NCI-H2171 (cell line): ENCODE measurements around the gene FLNA.

Experiments
- DNase-seq: peaks from one replicate; lab custom pipeline; 2025; lab: John Stamatoyannopoulos, UW

The FLNA gene

GRCh38 chrX:154334496-154334895, 39.9 kb downstream of the FLNA start:
- DNase-seq: no peak

DNA sequence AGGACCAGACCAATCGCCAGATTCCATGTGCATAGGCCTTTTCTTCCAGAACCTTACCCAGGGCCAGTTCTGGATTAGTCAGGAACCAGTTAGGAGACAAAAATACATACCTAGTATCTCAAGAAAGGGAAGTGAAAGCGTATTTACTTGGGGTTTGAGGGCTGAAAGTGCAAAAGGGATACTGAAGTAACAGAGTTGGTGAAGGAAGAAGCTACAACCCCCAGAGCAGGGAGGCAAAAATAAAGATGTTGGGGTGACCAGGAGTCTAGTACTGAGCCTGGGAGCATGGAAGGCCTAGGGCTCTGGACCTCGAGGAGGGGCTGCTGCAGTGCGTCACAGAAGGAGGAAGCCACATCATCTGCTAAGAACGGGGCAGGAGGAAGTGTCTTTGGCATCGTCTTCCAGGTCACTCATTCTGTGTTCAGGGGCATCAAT, 40.6 kb downstream of the FLNA start:
- no peak for DNase-seq

DNA sequence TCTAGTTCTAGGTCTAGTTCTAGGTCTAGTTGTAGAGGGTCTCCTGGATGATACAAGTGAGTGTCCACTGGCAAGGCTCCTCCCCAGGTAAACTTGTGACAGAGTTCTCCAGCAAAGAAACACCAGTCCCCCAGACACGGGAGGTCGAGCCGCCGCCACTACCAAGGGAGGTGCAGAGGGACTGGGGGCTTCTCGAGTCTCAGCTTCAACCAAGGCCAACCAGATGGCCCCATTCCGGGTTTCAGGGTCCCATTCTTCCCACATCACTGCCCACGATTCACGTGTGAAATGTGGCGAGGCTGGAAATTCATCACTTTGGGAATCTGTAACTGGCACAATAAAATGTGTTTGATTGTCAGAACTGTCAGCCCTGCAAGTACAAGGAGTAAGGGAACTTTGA, 41.3 kb downstream of the FLNA start:
- no peak for DNase-seq

GRCh38 chrX:154332561-154332960, 41.9 kb downstream of the FLNA start:
- DNase-seq: no peak

- no peak for DNase-seq
Observed at GRCh38 chrX:154329294-154329693, 45.1 kb downstream of the FLNA start.

- no peak for DNase-seq
Observed at GRCh38 chrX:154328646-154329045, 45.8 kb downstream of the FLNA start.

DNA sequence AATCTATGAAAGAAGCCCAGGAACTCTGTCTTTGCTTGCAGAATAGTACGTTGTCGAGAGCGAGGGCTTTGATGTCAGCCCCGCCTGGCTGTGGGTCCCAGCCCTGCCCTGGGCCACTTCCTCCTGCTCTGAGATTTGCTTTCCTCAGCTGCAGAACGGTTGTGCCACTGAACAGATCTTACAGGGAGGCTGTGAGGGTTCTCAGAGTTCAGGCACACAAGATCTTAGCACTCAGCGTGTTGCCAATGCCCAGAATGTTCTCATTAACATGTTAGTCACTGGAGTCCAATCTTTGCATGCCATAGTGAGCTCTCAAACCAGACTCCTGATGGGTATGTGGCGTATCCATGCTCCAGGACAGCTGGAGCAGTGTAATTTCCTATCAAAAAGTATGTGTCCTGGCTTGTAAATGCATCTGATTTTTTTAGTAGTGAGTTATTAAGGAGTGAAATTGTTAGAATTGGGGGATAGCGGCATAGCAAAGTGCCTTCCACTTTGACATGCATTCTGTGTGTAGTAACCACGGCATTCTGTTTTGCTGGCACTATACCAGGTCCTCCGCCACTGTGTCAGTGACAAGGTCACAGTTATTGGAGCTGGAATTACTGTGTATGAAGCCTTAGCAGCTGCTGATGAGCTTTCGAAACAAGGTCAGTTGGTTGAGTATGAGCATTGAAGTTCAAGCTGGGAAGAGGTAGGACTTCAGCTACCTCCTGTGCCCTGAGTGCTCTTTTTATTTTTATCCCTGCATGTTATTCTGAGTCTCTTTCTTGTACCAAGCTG, 47.2 kb downstream of the FLNA start:
- no peak for DNase-seq

DNA sequence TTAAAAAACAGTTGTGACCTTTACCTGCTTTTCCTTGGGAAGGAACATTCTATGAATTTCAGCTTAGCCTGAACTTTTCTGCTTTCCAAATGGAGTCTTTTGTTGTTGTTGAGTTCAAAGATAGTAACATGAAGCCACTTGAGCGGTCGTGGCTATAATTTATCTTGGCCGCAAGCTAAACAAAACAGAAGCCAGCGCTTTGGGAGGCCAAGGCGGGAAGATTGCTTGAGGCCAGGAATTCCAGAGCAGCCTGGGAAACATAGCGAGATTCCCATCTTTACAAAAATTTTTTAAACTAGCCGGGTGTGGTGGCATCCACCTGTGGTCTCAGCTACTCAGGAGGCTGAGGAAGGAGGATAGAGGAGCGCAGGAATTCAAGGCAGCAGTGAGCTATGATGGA, 48.9 kb downstream of the FLNA start:
- DNase-seq: no peak

DNA sequence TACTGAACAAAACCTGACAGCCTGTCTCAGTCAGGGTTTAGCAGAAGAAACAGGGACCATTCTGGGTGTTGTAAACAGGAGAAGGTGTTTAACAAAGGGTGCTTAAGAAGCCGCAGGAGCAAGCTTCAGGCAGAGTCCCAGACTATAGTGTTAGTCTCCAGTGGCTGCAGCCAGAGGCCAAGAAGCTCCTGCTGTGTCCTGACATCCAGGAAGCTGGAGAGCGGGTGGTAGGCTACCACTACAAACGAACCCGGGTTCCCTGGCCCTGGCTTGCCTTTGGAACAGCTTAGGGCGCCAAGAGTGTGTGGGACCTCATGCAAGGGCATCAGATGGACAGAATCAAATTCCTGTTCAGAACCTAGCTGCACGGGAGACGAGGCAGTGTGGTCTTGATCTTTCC, 50.9 kb downstream of the FLNA start:
- DNase-seq: no peak

DNA sequence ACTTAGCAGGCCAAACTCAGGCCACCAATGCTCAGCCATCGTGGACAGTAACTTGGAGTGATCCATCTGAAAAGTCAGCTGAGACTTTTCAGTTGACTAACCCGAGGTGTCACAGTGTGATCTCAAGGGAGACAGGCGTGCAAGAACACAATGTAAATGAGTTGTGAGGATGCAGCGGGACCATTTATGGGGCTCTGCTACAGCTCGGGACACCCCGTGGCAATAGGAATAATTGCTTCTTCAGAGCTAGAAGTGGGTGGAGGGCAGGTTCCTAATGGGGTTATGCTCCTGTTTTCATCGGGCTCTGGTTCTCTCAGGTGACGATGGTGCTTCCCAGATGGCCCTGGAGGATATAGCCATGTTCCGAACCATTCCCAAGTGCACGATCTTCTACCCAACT, 51.5 kb downstream of the FLNA start:
- DNase-seq: no peak

GRCh38 chrX:154321594-154321993, 52.8 kb downstream of the FLNA start:
- peak; percentile 51 for DNase-seq

DNA sequence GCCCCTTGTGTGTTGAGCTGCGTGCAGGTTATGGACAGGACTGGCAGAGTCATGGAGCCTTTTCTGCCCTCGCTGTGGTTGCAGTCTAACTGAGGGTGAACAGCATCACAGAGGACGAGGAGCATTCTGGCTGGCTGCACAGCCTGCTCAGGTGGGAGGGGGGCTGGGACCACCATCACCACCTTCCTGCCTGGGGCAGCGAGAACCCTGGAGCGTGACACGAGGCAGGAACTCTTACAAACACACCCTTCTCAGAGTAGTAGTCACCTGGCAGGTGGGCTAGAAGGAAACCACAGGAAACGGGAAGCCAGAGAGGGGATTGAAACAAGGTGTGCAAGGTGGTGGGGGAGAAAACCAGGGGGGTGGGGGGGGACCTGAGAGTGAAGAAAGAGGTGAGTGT, 53.3 kb downstream of the FLNA start:
- DNase-seq: no peak

DNA sequence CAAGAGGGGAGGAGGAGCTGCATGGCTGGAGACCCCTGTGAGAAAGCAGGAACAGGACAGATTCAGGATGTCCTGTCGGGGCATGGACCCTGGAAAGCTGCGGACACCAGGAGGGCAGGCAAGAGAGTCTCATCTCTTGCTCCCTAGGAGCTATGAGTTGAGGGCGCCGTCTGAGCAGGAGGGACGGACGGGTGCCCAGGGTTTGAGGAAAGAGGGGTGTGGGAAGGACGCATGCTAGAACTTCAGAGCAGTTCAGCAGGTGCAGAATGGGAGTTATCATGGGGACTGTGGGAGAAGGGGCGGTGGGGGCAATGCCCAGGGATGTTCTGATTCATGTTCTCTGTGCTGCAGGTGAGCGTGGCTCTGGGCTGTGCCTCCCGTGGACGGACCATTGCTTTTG, 54.0 kb downstream of the FLNA start:
- no peak for DNase-seq

DNA sequence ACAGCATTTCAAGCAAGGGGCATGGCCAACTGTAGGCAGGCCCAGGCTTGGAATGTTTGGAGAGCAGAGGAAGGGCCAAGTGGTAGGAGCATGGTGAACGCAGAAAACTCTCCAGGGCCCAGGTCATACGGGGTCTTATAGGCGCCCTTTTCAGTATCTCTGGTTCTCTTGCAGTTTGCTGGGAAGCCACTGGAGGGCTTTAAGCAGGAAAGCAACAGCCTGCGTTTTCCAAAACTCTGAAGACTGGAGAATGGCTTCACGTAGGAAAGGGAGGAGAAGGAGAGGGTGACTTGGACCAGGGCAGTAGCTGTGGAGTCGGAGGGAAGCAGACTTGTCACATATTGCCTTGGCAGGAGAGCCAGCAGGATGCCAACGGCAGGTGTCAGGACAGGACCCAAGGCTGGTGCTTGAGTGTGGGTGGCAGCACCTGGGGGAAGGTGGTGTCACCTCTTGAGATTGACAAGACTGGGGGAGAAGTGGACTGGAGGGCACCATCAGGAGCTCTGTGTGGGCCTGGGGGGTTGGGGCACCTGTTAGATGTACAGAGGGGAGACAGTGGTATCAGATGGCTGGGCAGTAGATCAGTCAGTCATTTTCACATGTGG, 56.9 kb downstream of the FLNA start:
- no peak for DNase-seq

- no peak for DNase-seq
Observed at GRCh38 chrX:154315416-154315815, 59.0 kb downstream of the FLNA start.

GRCh38 chrX:154313147-154313546, 61.3 kb downstream of the FLNA start:
- no peak for DNase-seq

- no peak for DNase-seq
Observed at GRCh38 chrX:154312116-154312515, 62.3 kb downstream of the FLNA start.

- no peak for DNase-seq
Observed at GRCh38 chrX:154310616-154311536, 63.6 kb downstream of the FLNA start.

DNA sequence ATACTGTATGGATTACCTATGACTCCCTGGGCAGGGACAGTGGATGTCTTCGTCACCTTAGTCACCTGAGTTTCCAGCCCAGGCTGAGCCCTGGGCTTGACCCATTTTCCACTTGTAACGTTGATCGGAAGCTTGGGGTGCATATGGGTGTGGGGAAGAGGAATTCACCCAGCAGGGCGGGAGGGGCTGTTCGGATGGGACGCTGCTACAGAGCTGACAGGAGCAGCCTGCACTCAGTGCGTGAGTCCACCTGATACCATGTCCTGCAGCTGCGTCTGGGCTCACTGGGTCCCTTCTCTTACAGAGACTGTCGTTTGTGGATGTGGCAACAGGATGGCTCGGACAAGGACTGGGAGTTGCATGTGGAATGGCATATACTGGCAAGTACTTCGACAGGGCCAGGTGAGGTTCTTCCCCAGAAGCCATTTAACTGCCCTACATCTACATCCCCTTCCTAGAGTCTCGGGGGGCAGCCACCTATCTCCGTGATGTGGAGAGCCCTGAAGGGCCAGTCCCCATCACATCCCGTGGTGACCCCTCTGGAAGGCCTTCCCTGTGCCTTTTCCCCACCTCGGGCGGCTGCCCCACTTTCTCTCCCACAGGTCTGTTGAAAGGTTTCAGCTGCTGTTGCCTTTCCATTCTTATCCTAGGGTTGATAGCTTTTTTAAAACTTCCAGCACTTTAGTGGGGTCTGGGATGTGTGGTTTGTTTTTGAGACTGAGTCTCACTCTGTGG, 65.2 kb downstream of the FLNA start:
- DNase-seq: no peak

DNA sequence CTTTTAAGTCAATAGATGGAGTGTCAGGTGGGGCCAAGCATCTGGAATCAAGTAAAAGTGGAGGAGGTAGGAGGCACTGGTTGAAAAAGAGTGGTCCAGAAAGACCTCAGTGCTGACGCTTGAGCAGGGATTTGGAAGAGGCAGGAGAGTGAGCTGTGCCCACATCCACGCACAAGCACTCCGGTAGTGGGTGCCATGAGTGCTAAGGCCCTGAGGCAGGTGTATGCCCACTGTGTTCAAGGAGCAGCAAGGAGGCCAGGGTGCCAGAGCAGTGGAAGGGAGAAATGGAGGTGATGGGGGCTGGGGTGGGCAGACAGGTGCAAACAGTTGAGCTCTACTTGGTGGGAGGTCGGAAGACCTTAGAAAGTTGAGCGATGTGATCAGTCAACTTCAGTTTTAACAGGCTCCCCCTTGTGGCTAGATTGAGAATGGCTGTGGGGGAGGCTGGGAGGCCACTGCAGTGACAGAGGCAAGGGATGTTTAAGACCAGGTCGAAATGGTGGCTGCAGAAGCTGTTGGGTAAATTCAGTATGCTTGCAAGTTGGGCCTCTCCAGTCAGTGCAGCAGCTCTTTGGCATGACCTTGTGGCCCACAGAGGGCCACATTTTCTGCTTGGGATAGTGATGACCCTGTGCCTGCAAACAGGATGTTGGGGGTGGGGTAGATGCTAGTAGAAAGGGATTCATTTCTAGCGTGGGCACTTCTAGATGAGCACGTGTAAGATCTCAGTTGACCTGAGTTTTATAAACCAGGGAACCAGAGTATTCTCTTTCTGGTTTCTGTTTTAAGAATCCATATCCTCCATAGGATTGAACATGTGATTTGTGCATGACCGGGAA, 66.1 kb downstream of the FLNA start:
- DNase-seq: no peak

DNA sequence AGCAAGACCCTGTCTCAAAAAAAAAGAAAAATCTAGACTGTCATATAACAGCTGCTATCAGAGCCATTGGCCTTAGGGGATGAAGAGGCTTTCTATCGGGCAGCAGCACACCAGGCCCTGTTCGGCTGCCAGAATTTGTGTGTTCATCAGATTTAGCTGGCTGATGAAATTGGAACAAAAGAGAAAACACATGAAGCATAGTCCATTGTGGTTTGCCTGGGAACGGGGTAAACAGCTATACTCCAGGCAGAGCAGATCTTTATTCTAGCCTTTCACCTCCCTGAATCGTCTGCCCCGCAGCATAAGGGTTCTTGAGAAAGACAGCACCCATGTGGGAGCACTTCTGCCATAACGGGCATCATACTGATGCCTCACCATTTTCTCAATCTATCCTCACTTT, 67.2 kb downstream of the FLNA start:
- DNase-seq: no peak
